GM18951 (cell line): ENCODE results near the gene COX6A2.

Source experiments
- POLR2A ChIP-seq: IDR thresholded peaks from 4 replicates; pipeline ENCODE4 v1.6.1; 2011; ENCODE audit warnings: mild to moderate bottlenecking; ENCODE audit not compliant: insufficient read length, insufficient read depth; ENCODE audit errors: extremely low read depth
- in situ Hi-C: fragments of 300-500 bp; cut with MboI; formaldehyde crosslinking; loops from one replicate; pipeline ENCODE4 v1.12.0; 2022; ENCODE audit warnings: low sequenced_read_pairs, mixed read lengths, inconsistent platforms; ENCODE audit not compliant: unreplicated experiment

The COX6A2 gene

GRCh38 chr16:31385680-31386079 lies 42.5 kb downstream of the COX6A2 start:
- no peak for TF ChIP-seq POLR2A
- in situ Hi-C loops, result no loop called here

DNA sequence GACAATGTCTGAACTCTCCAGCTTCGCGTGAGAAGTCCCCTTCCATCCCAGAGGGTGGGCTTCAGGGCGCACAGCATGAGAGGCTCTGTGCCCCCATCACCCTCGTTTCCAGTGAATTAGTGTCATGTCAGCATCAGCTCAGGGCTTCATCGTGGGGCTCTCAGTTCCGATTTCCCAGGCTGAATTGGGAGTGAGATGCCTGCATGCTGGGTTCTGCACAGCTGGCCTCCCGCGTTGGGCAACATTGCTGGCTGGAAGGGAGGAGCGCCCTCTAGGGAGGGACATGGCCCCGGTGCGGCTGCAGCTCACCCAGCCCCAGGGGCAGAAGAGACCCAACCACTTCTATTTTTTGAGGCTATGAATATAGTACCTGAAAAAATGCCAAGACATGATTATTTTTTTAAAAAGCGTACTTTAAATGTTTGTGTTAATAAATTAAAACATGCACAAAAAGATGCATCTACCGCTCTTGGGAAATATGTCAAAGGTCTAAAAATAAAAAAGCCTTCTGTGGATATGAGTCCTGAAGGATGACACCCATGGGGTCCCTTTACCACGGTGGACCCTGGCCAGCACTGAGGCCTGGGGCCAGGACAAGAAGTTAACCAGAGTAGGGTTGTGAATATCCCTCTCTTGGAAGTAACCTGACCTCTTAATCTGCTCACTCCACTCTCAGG lies 45.5 kb downstream of the COX6A2 start:
- in situ Hi-C loops, result no loop called here
- no peak for TF ChIP-seq POLR2A

GRCh38 chr16:31380201-31380600 lies 48.0 kb downstream of the COX6A2 start:
- TF ChIP-seq POLR2A, result no peak
- in situ Hi-C loops, result no loop called here
